HG03521 (cell line): ENCODE data around the gene ALDH1A1.

Experiments used
- ATAC-seq: cut with Tn5 transposase; IDR thresholded peaks from one replicate; pipeline ENCODE4 v1.9.1; 2021; ENCODE audit warnings: mild to moderate bottlenecking, moderate library complexity; ENCODE audit not compliant: unreplicated experiment

Gene ALDH1A1

DNA sequence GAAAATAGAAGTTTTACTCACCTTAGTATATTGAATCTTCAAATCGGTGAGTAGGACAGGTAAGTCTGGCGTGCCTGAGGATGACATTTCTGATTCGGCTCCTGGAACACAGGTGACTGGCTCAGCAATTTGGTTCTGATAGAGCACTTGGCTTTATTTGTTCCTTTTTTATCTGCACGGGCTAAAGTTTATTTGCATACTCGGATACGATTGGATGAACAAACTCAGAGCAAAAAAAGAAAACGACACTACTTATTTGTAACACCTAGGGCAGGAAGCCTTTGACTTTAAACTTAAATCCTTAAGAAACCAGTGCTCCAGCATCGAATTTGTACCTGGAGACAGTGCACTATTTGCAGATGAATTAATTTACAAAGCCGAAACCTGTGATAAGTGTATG, at the start of gene ALDH1A1:
Gene ALDH1A1, minus strand, starts transcription at position 140 of the 400 bp plus-strand sequence. Its CDS starts 53 bp downstream, at position 87.
- ATAC-seq: no peak

DNA sequence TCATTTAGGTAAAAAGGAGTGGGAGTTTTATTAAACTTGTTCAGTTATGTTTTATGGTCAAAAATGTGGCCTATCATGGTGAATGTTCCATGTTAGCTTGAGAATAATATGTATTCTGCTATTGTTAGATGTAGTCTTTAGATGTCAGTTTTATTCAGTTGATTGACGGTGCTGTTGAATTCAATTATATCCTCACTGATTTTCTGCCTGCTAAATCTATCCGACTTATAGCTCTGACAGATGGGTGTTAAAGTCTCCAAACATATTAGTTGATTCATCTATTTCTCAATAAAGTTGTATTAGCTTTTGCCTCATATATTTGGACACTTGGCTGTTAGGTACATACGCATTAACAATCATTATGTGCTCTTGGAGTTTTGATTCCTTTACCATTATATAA, 49.0 kb upstream of the ALDH1A1 start:
- ATAC-seq: no peak

DNA sequence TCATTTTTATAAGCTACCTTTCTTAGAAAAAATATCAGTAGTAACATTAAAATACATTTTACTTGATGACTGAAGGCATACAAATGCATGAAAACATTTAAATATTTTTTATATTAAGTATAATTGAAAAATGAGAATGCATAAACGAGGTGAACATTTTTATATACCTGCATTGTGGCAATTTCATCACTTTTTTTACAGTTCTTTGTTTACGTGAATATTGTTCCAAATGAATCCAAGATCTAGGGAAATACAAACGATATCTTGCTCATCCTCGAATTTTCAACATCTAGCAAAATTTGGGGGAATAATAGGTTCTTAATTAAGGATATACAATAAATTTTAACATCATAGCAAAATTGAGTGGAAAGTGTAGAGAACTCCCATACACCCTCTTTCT, 45.5 kb upstream of the ALDH1A1 start:
- no peak for ATAC-seq

DNA sequence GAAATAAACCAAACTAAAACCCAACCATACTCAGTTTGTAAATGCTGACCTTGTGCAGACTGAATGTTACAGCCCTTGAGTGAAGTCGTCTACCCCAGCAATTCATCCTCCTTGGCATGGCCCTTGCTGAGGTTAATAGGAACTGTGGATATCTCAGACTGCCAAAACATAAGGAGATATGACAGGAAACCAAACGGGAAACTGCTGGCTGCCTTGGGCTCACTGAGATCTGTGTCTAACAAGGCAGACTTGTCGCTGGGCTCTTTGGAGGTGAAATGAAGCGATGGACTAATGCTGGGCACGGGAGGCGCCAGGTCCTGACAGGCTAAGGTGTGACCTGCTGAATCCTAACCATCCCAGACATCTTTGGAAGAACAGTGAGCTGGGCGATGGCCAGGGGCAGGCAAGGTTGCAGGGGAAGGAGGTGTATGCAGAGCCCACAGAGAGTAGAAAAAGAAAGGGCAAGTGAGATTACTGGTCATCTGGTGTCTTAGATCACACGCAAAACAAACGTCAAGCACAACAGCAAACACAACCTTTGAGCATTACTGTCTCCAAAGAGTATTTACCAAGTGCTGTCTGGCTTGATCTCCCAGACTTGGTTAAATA, 44.6 kb upstream of the ALDH1A1 start:
- ATAC-seq: no peak

DNA sequence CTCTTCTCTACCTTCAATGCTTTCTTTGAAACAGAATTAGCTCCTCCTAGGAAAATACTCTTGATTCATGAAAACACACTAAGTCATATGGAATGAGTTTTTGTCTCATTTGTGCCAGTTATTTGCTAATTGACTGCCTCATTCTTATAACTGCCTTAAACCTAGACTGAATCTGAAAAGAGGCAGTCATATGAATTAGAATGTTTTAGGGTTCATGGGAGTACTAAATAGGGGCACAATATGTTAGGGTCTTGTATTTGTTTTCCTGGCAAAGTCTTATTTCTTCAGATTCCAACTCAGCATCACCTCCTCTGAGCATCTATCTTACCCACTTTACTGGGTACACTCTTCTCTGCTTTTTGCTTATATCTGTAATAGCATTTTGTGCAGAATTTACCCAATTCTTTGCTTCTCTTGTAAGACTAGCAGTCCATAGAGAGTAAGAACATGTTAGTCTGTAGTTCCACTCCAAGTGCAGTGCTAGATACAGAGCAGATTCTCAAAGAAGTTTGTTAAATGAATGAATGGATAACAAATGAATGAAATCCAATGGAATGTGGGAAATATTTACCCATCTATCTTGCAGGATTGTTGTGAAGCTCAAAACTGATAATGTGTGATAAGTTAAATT, 43.9 kb upstream of the ALDH1A1 start:
- no peak for ATAC-seq

DNA sequence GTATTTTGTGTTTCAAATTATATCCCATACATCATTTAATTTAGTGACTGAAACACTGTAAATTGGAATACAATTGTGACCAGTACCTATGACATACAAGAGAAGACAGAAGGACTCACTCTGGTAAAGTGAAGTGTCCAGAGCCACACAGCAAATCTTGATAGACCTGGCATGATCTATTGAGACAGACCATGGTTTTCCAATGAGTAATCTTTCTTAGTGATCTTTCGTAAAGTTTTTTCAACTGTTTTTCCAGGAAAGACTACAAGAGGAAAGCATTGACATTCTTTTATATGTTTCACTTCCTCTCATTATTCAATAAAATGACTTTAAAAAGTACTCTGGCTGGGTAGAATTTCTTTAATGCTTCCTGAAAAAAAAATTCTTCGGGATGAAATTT, 43.3 kb upstream of the ALDH1A1 start:
- no peak for ATAC-seq

DNA sequence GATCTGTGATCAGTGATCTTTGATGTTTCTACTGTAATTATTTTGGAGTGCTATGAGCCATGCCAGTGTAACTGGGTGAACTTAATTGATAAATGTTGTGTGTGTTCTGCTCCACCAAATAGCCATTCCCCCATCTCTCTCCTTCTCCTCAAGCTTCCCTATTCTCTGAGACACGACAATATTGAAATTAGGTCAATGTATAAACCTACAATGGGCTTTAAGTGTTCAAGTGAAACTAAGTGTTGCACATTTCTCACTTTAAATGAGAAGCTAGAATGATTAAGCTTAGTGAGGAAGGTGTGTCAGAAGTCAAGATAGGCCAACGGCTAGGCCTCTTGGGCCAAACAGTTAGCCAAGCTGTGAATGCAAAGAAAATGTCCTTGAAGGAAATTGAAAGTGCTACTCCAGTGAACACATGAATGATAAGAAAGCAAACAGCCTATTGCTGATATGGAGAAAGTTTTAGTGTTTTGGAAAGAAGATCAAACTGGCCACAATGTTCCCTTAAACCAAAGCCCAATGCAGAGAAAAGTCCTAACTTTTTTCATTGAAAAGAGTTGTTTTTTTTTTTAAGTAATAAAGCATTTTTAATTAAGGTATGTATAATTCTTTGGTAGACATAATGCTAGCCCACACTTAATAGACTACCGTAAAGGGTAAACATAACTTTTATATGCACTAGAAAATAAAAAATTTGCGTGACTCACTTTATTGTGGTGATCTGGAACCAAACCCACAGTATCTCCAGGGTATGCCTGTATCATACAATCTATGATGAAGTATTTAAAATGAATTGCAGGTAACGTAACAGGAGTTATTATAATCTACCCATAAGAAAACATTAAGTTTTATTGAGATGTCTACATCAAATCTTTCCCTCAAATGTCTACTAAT, 42.5 kb upstream of the ALDH1A1 start:
- ATAC-seq: no peak

DNA sequence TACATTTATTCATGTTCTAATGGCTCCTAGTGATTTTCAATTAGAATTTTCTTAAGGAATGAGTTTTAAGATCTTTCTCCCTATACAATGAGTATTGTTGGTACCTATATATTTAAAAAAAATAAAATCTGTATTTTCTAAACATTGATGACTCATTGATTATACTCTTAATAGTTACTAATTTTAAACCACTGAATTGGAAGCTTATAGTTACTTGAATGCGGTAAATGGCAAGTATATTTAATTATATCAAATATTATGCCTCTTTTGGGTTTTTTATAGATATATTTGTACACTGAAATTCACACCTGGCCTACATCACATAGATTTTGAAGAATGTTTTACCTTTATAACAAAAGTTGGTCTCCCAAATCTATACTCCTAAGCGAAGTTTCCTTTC, 38.9 kb upstream of the ALDH1A1 start:
- ATAC-seq: no peak

DNA sequence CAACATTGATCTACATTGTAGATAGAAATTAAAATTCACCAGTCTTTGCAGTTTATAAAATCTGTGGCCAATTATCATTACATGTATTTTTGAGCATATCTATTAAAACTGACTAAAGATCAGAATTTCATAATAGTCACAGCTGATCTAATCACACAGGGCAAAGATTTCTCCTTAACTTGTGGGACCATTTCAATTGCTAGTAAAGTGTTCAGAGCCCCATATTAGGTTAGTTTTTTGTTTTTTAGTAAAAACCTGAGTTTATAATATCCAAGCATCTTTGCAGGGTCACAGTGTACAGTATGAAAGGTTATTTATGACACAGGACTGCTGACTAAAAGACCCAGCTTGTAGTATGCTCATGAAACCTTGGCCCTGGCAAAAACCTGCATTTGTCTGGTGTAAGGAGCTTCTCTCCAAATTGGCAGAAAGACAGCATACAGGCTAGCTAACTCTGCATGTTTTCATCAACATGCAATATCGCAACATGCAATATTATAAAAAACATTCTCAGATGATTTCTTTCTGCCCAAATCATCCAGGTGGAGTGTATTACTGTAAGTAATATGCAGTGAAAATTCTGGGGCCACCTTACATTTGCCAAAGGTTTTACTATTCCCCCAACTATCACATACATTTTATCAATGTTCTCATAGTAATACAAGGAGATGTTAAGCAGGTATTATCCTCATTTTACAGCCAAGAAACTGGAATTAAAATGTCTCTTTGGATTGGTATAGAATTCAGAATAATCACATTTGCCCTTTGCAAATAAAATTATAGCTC, 37.7 kb upstream of the ALDH1A1 start:
- no peak for ATAC-seq

DNA sequence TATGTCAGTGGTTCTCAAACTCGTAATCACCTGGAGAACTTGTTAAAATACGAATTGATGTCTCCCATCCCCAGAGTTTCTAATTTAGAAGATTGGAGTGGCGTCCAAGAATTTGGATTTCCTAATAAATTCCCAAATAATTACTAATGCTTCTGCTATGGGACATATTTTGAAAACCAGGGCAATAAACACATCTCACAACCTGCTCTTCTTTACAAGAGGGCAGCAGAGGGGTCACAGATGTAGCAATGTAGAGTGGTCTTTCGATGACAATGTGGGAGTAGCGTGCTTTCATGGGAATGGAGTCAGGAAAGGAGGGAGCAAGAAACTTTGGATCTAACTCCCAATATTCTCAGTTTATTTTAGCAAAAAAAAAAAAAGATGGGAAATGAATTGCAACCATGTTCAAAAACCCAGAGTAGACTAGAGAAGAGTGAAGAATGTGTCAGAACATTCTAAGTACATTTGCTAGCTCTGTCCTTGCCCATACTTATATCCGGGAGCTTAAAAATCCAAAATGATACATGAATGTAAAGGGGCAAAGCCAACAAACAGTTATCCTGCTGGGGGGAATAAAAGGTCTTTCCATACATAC, 33.8 kb upstream of the ALDH1A1 start:
- ATAC-seq: no peak

DNA sequence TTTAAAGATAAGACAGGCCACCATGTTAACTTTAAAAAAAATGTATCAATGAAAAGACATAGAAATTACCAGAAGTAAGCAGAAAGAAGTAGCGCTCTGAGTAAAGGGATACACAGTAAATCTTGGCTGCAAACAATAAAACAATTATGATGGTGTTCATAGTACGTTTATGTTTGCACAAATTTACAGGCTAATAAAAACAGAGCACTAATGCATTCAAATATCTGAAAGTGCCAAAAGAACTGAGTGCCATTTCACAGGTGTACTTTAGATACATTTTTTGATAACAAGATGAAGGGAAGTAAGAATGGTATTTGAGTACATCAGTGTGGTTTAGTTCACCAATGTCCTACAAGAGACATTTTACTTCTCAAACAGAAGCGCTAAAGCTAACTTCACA, 32.9 kb upstream of the ALDH1A1 start:
- no peak for ATAC-seq

DNA sequence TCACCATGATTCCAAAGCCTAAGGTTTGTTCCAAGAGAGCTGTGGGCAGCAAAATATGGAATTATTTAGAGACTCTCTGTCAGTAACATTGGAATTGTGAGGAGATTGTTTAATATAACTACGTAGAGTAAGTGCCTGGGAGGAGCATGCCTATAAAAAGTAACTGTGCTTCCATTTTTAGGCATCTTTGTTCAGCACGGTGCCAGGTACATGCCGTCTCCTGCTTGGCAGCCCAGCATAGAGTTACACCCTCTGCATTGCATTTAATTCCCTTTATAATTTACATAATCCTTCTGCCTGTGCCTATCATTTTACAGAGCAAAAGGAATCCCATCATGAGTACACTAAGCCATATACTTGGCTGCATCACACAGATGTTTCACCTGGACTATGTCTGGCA, 32.1 kb upstream of the ALDH1A1 start:
- ATAC-seq: no peak

DNA sequence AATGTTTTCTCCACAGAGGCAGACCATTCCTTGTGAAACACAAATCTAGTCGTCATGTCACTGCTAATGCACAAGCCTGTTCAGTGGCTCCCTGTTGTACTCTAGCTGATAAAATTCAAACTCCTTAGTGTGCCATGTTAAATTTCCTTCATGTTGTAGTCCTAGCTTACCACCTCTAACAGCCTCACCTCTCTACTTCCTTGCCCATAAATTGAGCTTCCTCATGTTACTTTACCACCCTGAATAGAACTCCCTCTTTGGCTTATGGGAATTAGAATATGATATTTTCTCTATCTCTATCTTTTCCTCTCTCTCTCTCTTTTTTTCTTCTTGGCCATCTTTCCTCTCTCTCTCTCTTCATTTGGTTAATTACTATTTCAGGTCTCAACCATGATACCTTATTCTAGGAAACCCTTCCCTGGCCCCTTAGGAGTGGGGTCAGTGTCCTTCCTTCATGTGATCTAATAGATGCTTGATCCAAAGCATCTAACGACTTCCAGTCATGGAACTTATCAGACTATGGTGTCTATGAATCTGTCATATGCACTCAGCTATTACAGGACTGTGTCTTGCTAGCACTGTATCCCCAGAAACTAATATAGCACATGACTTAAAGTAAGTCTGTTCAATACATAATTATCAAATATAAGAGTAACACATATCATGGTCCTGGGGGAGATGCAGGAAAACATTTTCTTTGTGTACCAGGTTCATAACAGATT, 31.5 kb upstream of the ALDH1A1 start:
- no peak for ATAC-seq

DNA sequence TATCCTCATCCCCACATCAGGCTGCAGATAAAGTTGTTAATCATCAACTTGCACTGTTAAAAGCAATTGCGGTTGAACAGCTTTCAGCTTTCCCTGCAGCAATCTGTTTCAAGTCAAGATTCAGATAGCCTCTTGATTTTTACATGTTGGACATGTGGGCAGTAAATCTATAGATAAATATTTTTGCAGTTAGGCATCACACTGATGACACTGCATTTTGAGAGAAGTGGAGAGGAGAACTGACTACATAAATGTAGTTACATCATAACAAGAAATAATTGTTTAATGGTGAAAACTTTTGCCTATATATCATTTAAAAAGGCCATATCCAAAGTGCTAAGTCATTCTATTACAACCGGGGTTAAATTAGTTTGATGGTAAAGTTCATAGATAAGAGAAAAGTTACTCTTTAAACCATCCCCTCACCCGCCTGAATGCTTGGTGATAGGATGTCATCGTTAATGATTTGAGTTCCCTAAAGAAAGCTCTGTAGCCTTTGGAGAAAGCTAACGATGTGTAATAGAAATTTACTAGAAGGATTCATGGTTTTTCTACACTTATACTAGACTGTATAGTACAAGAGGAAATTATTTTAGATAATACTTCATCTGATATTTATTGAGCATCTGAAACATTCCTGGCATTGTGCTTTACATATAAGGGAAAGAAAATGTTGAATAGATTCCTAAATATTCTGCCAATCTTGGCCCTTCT, 30.8 kb upstream of the ALDH1A1 start:
- ATAC-seq: no peak

DNA sequence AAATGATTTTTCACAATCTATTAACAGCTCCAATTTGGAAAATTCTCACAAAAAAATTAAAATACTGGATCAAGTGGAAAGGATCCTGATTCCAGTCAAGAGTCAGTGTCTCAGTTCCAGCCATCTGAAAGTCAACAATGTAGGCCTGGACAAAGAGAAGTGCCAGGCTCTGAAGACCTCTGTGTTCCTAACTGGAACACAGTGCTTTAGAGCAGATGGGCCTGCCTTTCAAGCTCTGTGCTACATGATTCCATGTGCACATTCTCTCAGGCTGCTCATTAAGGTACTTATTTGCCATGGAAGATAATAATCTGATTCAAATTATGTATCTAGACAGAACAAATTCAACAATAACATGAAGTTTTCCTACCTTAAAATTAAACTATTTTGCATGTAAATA, 30.2 kb upstream of the ALDH1A1 start:
- ATAC-seq: no peak

DNA sequence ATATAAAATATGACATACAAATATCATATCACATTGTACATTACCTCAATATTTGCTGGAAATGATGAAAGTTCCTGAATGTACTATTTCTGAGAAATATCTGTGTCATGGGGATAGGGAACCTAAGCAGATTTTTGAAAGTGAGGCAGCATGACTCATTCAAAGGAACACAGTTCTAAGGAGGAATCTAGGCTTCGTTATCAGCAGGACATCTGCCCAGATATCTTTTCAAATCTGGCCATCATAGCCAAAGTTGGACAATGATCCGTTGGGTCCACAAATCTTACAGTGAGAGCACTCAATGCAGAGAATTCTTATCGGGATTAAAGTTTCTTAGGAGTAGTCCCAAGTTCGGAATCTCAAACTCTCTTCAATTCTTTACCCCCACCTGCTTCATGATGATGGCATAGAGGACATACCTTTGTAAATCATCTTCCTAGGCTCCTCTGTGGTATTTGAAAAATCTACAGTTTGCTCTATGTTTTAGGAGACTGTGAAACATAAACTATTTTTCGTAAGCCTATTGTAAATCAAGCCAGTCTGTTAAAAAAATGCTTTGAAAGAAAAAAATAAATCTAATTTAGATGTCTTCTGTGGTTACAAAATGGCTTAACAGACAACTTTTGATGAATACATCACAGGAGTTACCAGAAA, 29.4 kb upstream of the ALDH1A1 start:
- no peak for ATAC-seq

DNA sequence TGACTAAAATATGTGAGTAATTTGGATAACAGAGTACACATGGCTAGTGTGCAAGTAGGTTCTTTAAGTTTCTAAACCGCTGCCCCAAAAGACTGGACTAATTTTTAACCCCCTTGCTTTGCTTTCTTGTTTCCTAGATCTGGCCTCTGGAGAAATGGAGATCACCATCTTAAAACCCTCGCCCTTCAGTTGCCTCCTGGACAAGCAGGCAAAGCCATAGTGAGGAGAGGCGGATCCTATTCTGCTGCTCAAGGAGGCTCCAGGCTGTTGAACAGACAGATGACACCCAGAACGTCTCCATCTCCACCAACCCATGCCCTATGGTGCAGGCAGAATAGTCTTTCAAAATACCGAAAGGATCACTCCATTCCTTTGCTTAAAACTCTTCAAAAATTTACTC, 28.6 kb upstream of the ALDH1A1 start:
- ATAC-seq: no peak

DNA sequence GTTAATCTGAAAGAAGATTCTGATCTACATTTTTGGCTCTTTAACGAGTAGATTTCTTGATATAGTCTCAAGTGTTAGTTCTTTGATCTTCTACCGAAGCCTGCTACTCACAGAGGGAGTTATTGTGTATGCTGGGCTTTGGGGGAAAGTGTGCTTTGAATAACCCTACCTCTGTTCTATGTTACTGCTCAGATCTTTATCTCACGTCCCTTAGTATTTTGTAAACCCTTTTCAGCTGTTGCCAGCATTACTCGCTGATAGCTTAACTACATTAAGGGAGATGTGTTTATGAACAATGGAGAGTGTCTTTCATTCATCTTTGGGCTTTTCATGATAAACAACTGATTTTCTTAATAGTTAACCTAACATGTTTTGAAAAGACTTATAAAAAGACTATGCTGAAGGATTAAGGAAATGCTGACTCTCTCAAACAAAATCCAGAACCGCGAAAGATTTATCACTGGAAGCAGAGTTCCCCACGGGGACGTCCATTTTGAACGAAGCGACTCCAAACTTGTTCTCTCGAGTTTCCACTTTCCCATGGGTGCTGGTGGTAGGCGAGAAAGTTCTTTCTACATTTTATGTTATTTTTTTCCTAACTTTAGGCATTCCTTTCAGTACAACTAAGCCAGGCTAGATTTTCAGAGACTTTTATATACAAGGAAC, 27.9 kb upstream of the ALDH1A1 start:
- ATAC-seq: no peak

DNA sequence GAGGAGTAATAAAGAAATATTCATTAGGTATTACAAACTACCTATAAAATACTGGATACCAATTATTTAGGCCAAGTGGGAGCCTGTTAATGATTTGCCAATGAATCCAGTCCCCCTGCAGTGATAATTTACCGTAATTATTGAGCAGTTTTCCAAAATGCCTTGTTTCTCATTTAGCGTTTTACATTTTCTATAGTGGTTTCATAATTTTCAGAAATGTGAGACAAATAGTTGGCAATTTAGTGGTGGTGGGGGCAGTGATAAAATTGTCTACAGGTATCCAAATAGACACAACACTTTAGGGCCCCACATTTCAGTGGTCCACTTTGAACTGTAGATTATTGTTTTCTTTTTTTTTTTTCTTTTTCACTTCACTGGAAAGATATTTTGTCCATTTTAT, 27.3 kb upstream of the ALDH1A1 start:
- ATAC-seq: no peak
